CD14-positive monocyte (primary cell): ENCODE measurements around the gene DDO. TPM values are rescaled to one million over a fixed set of nuclear protein-coding genes. Genes with fewer than 3 reads are reported as not detected.

Source experiments
- DNase-seq, 3 donors: peaks; one replicate each; pipeline ENCODE4 v3.0.0-alpha.2; 2011 to 2022
- H2AFZ ChIP-seq: 2 replicates; pipeline ENCODE4 v1.6.0; 2012; ENCODE audit warnings: mild to moderate bottlenecking, low read depth, low read length, inconsistent platforms; ENCODE audit not compliant: insufficient read depth, poor library complexity, severe bottlenecking
- H3K27ac ChIP-seq, 2 donors: 1 replicate in 1 of 2; 2 replicates in 1 of 2; pipeline ENCODE4 v1.5.1; 2012 to 2013; ENCODE audit warnings: low read length in 2 of 2, control low read depth in 1 of 2, inconsistent platforms in 1 of 2, low read depth in 1 of 2, mild to moderate bottlenecking in 1 of 2
- H3K27me3 ChIP-seq, 2 donors: one replicate each; pipeline versions ENCODE4 v1.6.0 to v1.6.1; 2011 to 2013; ENCODE audit warnings: low read length in 2 of 2; ENCODE audit not compliant: control insufficient read depth in 2 of 2, insufficient read depth in 2 of 2
- H3K36me3 ChIP-seq, 2 donors: replicated peaks in 1 of 2; 1 replicate in 1 of 2; 2 replicates in 1 of 2; pipeline versions ENCODE4 v1.5.1 to v1.6.1; 2012 to 2013; ENCODE audit warnings: low read length in 2 of 2, control low read depth in 1 of 2, inconsistent platforms in 1 of 2, mild to moderate bottlenecking in 1 of 2; ENCODE audit not compliant: insufficient read depth in 2 of 2, control insufficient read depth in 1 of 2
- H3K4me1 ChIP-seq, 2 donors: 1 replicate in 1 of 2; 2 replicates in 1 of 2; pipeline versions ENCODE4 v1.5.1 to v1.6.1; 2012 to 2013; ENCODE audit warnings: low read length in 2 of 2, control low read depth in 1 of 2, inconsistent platforms in 1 of 2, mild to moderate bottlenecking in 1 of 2, moderate library complexity in 1 of 2; ENCODE audit not compliant: insufficient read depth in 2 of 2, control insufficient read depth in 1 of 2
- H3K4me2 ChIP-seq: replicated peaks from 2 replicates; pipeline ENCODE3; 2012; ENCODE audit warnings: low read length, moderate library complexity, mild to moderate bottlenecking; ENCODE audit not compliant: poor library complexity, severe bottlenecking; ENCODE audit errors: extremely low read depth
- H3K4me3 ChIP-seq, 3 experiments: fragments of 200-600 bp in 1 of 3; sonication (generic) in 1 of 3; replicated peaks in 1 of 3; 1 replicate in 2 of 3; 2 replicates in 1 of 3; pipeline ENCODE4 v1.5.1; 2011 to 2013; ENCODE audit warnings: low read length in 3 of 3, mild to moderate bottlenecking in 3 of 3, control low read depth in 2 of 3, low read depth in 2 of 3, inconsistent platforms in 1 of 3, moderate library complexity in 1 of 3
- H3K79me2 ChIP-seq: 2 replicates; pipeline ENCODE4 v1.6.0; 2012; ENCODE audit warnings: mild to moderate bottlenecking, control low read depth, inconsistent platforms, low read length, moderate library complexity; ENCODE audit not compliant: insufficient read depth
- H3K9ac ChIP-seq: 2 replicates; pipeline ENCODE4 v1.6.0; 2017; ENCODE audit warnings: low read length, mild to moderate bottlenecking; ENCODE audit not compliant: insufficient read depth, poor library complexity, severe bottlenecking
- H3K9me3 ChIP-seq, 2 donors: replicated peaks in 1 of 2; 1 replicate in 1 of 2; 2 replicates in 1 of 2; pipeline versions ENCODE4 v1.5.1 to v1.6.1; 2012 to 2013; ENCODE audit warnings: low read length in 2 of 2, control low read depth in 1 of 2; ENCODE audit not compliant: control insufficient read depth in 1 of 2, insufficient read depth in 1 of 2
- H4K20me1 ChIP-seq: 2 replicates; pipeline ENCODE4 v1.6.0; 2012; ENCODE audit warnings: mild to moderate bottlenecking, low read length, control low read depth, moderate library complexity; ENCODE audit not compliant: insufficient read depth
- H3K27ac Mint-ChIP-seq, 7 donors: one replicate each; pipeline ENCODE4 v1.8.0; 2020; ENCODE audit warnings: mild to moderate bottlenecking in 7 of 7, mixed read lengths in 7 of 7, moderate library complexity in 6 of 7, inconsistent platforms in 2 of 7
- H3K27me3 Mint-ChIP-seq, 3 donors: one replicate each; pipeline ENCODE4 v1.8.0; 2021 to 2022; ENCODE audit warnings: low read depth in 3 of 3, mild to moderate bottlenecking in 3 of 3, mixed read lengths in 3 of 3, moderate library complexity in 3 of 3, inconsistent platforms in 1 of 3
- H3K36me3 Mint-ChIP-seq, 2 donors: one replicate each; pipeline ENCODE4 v1.8.0; 2020; ENCODE audit warnings: mixed read lengths in 2 of 2, inconsistent platforms in 1 of 2, mild to moderate bottlenecking in 1 of 2
- H3K4me1 Mint-ChIP-seq: one replicate; pipeline ENCODE4 v1.8.0; 2020; ENCODE audit warnings: mild to moderate bottlenecking, mixed read lengths
- H3K4me3 Mint-ChIP-seq, 2 donors: one replicate each; pipeline ENCODE4 v1.8.0; 2020; ENCODE audit warnings: mild to moderate bottlenecking in 2 of 2, mixed read lengths in 2 of 2, moderate library complexity in 1 of 2
- H3K9me3 Mint-ChIP-seq, 7 donors: one replicate each; pipeline ENCODE4 v1.8.0; 2020 to 2022; ENCODE audit warnings: mixed read lengths in 7 of 7, mild to moderate bottlenecking in 6 of 7, moderate library complexity in 6 of 7, inconsistent platforms in 2 of 7
- CTCF ChIP-seq: fragments of 200-600 bp; IDR thresholded peaks from one replicate; pipeline ENCODE4 v1.8.0; 2022; ENCODE audit warnings: antibody characterized with exemption, mild to moderate bottlenecking
- WGBS: methylation state at CpG from one replicate; pipeline ENCODE4 v1.1.5; 2013; ENCODE audit warnings: missing lambda C conversion rate; ENCODE audit not compliant: insufficient coverage; 5-methylcytosine and 5-hydroxymethylcytosine counted together
- intact Hi-C, 2 donors: fragments of 100-400 bp; cut with micrococcal nuclease; formaldehyde crosslinking; loops; one replicate each; pipeline versions ENCODE4 v1.15.0 to v1.15.1; 2023
- polyA plus RNA-seq, 3 donors: library from polyadenylated mRNA; depleted of rRNA in 1 of 3; unstranded in 2 of 3; stranded (reverse) in 1 of 3; fragments of 300-500 nt in 2 of 3; fragments of >200 nt in 1 of 3; fragmentation: Illumina TruSeq in 2 of 3; gene quantifications; 1 replicate in 2 of 3; 2 replicates in 1 of 3; pipeline ENCODE4 v1.2.3, GENCODE V29; 2012 to 2021

DDO gene
- polyA plus RNA-seq, 3 donors: 0.24 to 2.2 (median 0.95) TPM

- WGBS: 100% methylated on average over 1 of the region's 3 CpGs
- H3K27ac Mint-ChIP-seq: no peak overlapping the region
- H3K4me1 ChIP-seq: peaks cover 3 to 12% of the 10 kb centered on the region in 2 donors
- H3K36me3 ChIP-seq: no peaks in the 10 kb centered on the region
- TF ChIP-seq CTCF: no peak
- H3K9ac ChIP-seq: no peak overlapping the region
- peaks cover 42 to 50% (median 47%) of the 10 kb centered on the region in 3 donors for H3K27me3 Mint-ChIP-seq
- no peak overlapping the region for H3K4me3 Mint-ChIP-seq
- H3K4me3 ChIP-seq: no peak overlapping the region
- H3K27ac ChIP-seq: no peak overlapping the region
- H2AFZ ChIP-seq: no peak overlapping the region
- peaks cover 0 to 7% of the 10 kb centered on the region in 2 donors for H3K36me3 Mint-ChIP-seq
- no peak overlapping the region for H3K4me2 ChIP-seq
- no peak for DNase-seq
- H3K9me3 ChIP-seq: peaks cover 0 to 15% of the 10 kb centered on the region in 2 donors
- intact Hi-C loops: no loop called here
- H3K4me1 Mint-ChIP-seq: peaks cover 18% of the 10 kb centered on the region
- H4K20me1 ChIP-seq: no peaks in the 10 kb centered on the region
- H3K79me2 ChIP-seq: no peaks in the 10 kb centered on the region
- peaks cover 0 to 11% (median 5%) of the 10 kb centered on the region in 7 donors for H3K9me3 Mint-ChIP-seq
- H3K27me3 ChIP-seq: peaks cover 41 to 51% of the 10 kb centered on the region in 2 donors
These were observed 54.7 kb downstream of the DDO start for GRCh38 chr6:110360676-110361075.

- H3K9me3 ChIP-seq: peaks cover 0 to 15% of the 10 kb centered on the region in 2 donors
- no peak for TF ChIP-seq CTCF
- H3K27ac ChIP-seq: no peak overlapping the region
- Mint-ChIP-seq H3K27ac (no peak overlapping the region), H3K36me3 (peaks cover 0 to 7% of the 10 kb centered on the region in 2 donors), H3K4me1 (peaks cover 18% of the 10 kb centered on the region), H3K27me3 (peaks cover 42 to 52% (median 47%) of the 10 kb centered on the region in 3 donors), H3K4me3 (peak overlapping the region in 1 of 2 donors; percentile 81), H3K9me3 (peaks cover 0 to 11% (median 5%) of the 10 kb centered on the region in 7 donors)
- H3K79me2 ChIP-seq: no peaks in the 10 kb centered on the region
- H2AFZ ChIP-seq: no peak overlapping the region
- H4K20me1 ChIP-seq: no peaks in the 10 kb centered on the region
- no peaks in the 10 kb centered on the region for H3K36me3 ChIP-seq
- H3K4me3 ChIP-seq: no peak overlapping the region
- no CpG with 5 or more reads among the region's 5 CpGs for WGBS
- no peak overlapping the region for H3K4me2 ChIP-seq
- intact Hi-C loops: no loop called here
- no peak overlapping the region for H3K9ac ChIP-seq
- no peak for DNase-seq
- H3K4me1 ChIP-seq: peaks cover 3 to 12% of the 10 kb centered on the region in 2 donors
- H3K27me3 ChIP-seq: peaks cover 41 to 51% of the 10 kb centered on the region in 2 donors
These were observed 55.8 kb downstream of the DDO start for GRCh38 chr6:110359556-110359955.
